SK-N-SH (cell line): ENCODE data around the gene RHOT1. TPM values are rescaled to one million over a fixed set of nuclear protein-coding genes. Genes with fewer than 3 reads are reported as not detected.

Experiments used
- CTCF ChIA-PET: fragments of 300-600, 350-600 bp; formaldehyde crosslinking; extraction: SDS; loops from one replicate; lab custom pipeline; 2021; lab: Yijun Ruan, JAX
- POLR2A ChIA-PET: fragments of 350-600 bp; sonication (Branson Sonifier 250); formaldehyde crosslinking; extraction: SDS; loops from one replicate; lab custom pipeline; 2020; ENCODE audit warnings: antibody characterized with exemption, inconsistent platforms; lab: Yijun Ruan, JAX
- DNase-seq: peaks from one replicate; pipeline ENCODE4 v3.0.0; 2012
- H2AFZ ChIP-seq: fragments of 200-600 bp; sonication (generic); 2 replicates; pipeline ENCODE4 v1.8.1; 2016; ENCODE audit warnings: antibody characterized with exemption, mild to moderate bottlenecking, low read depth
- H3F3A ChIP-seq: fragments of 200-600 bp; sonication (generic); replicated peaks from 2 replicates; pipeline ENCODE3; 2016; ENCODE audit warnings: antibody characterized with exemption, mild to moderate bottlenecking; ENCODE audit not compliant: insufficient read depth
- H3K27ac ChIP-seq, 2 experiments: fragments of 200-500 bp in 1 of 2; fragments of 200-600 bp in 1 of 2; sonication (Bioruptor generic) in 1 of 2; sonication (generic), shearing (Covaris generic) in 1 of 2; 2 replicates each; pipeline versions ENCODE4 v1.5.1 to v1.6.1; 2014 to 2016; ENCODE audit warnings: low read depth in 2 of 2, inconsistent platforms in 1 of 2, low read length in 1 of 2, mild to moderate bottlenecking in 1 of 2, mixed read lengths in 1 of 2
- H3K27me3 ChIP-seq: fragments of 200-600 bp; sonication (generic), shearing (Covaris generic); 2 replicates; pipeline ENCODE4 v1.6.1; 2016; ENCODE audit warnings: mixed run types; ENCODE audit not compliant: insufficient read depth
- H3K36me3 ChIP-seq, 2 experiments: fragments of 200-500 bp in 1 of 2; fragments of 200-600 bp in 1 of 2; sonication (Bioruptor generic) in 1 of 2; sonication (generic) in 1 of 2; replicated peaks in 1 of 2; 2 replicates each; pipeline versions ENCODE3 to v1.5.1; 2014 to 2016; ENCODE audit warnings: low read length in 1 of 2, mild to moderate bottlenecking in 1 of 2; ENCODE audit not compliant: insufficient read depth in 2 of 2, control insufficient read depth in 1 of 2
- H3K4me1 ChIP-seq, 2 experiments: fragments of 200-500 bp in 1 of 2; fragments of 200-600 bp in 1 of 2; sonication (Bioruptor generic) in 1 of 2; sonication (generic), shearing (Covaris generic) in 1 of 2; 2 replicates each; pipeline versions ENCODE4 v1.5.1 to v1.6.1; 2014 to 2016; ENCODE audit warnings: low read depth in 1 of 2, low read length in 1 of 2, mixed run types in 1 of 2; ENCODE audit not compliant: insufficient read depth in 2 of 2, control insufficient read depth in 1 of 2
- H3K4me2 ChIP-seq: fragments of 200-600 bp; sonication (generic), shearing (Covaris generic); 2 replicates; pipeline ENCODE4 v1.6.1; 2017; ENCODE audit warnings: mixed run types
- H3K4me3 ChIP-seq, 2 experiments: fragments of 200-500 bp in 1 of 2; fragments of 200-600 bp in 1 of 2; sonication (Bioruptor generic) in 1 of 2; sonication (generic), shearing (Covaris generic) in 1 of 2; 2 replicates each; pipeline versions ENCODE4 v1.5.1 to v1.8.1; 2014 to 2016; ENCODE audit warnings: low read depth in 2 of 2, inconsistent platforms in 1 of 2, low read length in 1 of 2, mild to moderate bottlenecking in 1 of 2, mixed read lengths in 1 of 2, moderate library complexity in 1 of 2
- H3K79me2 ChIP-seq: fragments of 200-600 bp; sonication (generic); 2 replicates; pipeline ENCODE4 v1.8.1; 2017; ENCODE audit warnings: mild to moderate bottlenecking; ENCODE audit not compliant: insufficient read depth
- H3K9ac ChIP-seq: fragments of 200-600 bp; sonication (generic); 2 replicates; pipeline ENCODE4 v1.6.1; 2017; ENCODE audit warnings: mixed run types
- H3K9me2 ChIP-seq: fragments of 200-600 bp; sonication (generic); 2 replicates; pipeline ENCODE4 v1.6.1; 2017; ENCODE audit warnings: mixed run types
- H3K9me3 ChIP-seq: fragments of 200-600 bp; sonication (generic); 2 replicates; pipeline ENCODE4 v1.6.1; 2017; ENCODE audit warnings: mixed run types, mild to moderate bottlenecking, moderate library complexity
- H4K20me1 ChIP-seq: fragments of 200-600 bp; sonication (generic); 2 replicates; pipeline ENCODE4 v1.6.1; 2017; ENCODE audit warnings: mild to moderate bottlenecking, mixed run types; ENCODE audit not compliant: insufficient read depth
- CHD2 ChIP-seq: fragments of 150-350 bp; IDR thresholded peaks from 2 replicates; pipeline ENCODE4 v1.6.1; 2018; ENCODE audit warnings: low read length; ENCODE audit not compliant: partially characterized antibody
- CTCF ChIP-seq: fragments of 200-600 bp; sonication (generic); IDR thresholded peaks from 2 replicates; pipeline ENCODE4 v1.6.1; 2017; ENCODE audit warnings: antibody characterized with exemption, mild to moderate bottlenecking, moderate library complexity
- EP300 ChIP-seq, 2 experiments: IDR thresholded peaks; 2 replicates each; pipeline versions ENCODE4 v1.4.0 to v1.6.1; 2012; ENCODE audit warnings: borderline replicate concordance in 1 of 2, low read depth in 1 of 2, low read length in 1 of 2
- EZH2phosphoT487 ChIP-seq: fragments of 200-600 bp; sonication (generic); IDR thresholded peaks from 2 replicates; pipeline ENCODE4 v1.6.1; 2017; ENCODE audit warnings: low read depth, mixed run types, mild to moderate bottlenecking, antibody characterized with exemption, moderate library complexity, borderline replicate concordance
- FOXM1 ChIP-seq: IDR thresholded peaks from 2 replicates; pipeline ENCODE4 v1.4.0; 2012; ENCODE audit warnings: low read depth, mild to moderate bottlenecking
- GABPA ChIP-seq: IDR thresholded peaks from 2 replicates; pipeline ENCODE4 v1.4.0; 2012; ENCODE audit warnings: low read depth, mild to moderate bottlenecking
- GATA2 ChIP-seq: sonication (generic); formaldehyde crosslinking; IDR thresholded peaks from 2 replicates; pipeline ENCODE4 v1.5.0; 2020; ENCODE audit warnings: mild to moderate bottlenecking, missing genetic modification reagents
- IRF3 ChIP-seq: fragments of 150-350 bp; IDR thresholded peaks from 2 replicates; pipeline ENCODE4 v1.6.1; 2016; ENCODE audit warnings: mild to moderate bottlenecking, low read depth, low read length
- MAX ChIP-seq: IDR thresholded peaks from 2 replicates; pipeline ENCODE4 v1.4.0; 2012; ENCODE audit warnings: low read depth
- NFIC ChIP-seq: IDR thresholded peaks from 2 replicates; pipeline ENCODE4 v1.4.0; 2012; ENCODE audit warnings: borderline replicate concordance
- PBX3 ChIP-seq: IDR thresholded peaks from 2 replicates; pipeline ENCODE4; 2012
- RCOR1 ChIP-seq: fragments of 150-350 bp; IDR thresholded peaks from 2 replicates; pipeline ENCODE4 v1.6.1; 2017; ENCODE audit warnings: antibody characterized with exemption, low read length
- RXRA ChIP-seq: IDR thresholded peaks from 2 replicates; pipeline ENCODE4 v1.4.0; 2012; ENCODE audit warnings: low read depth, mild to moderate bottlenecking, borderline replicate concordance
- SMC3 ChIP-seq: IDR thresholded peaks from 2 replicates; pipeline ENCODE4 v1.6.1; 2012; ENCODE audit warnings: low read depth, low read length, improper control_type of control experiment
- USF2 ChIP-seq: fragments of 150-350 bp; IDR thresholded peaks from 2 replicates; pipeline ENCODE4 v1.6.1; 2017; ENCODE audit warnings: antibody characterized with exemption, low read length, low read depth, borderline replicate concordance
- YY1 ChIP-seq: IDR thresholded peaks from 2 replicates; pipeline ENCODE4 v1.4.0; 2012; ENCODE audit warnings: low read depth, mild to moderate bottlenecking
- WGBS: methylation state at CpG from one replicate; pipeline ENCODE4 v1.1.6; 2017; ENCODE audit warnings: low lambda C conversion rate; 5-methylcytosine and 5-hydroxymethylcytosine counted together
- polyA plus RNA-seq, 3 experiments: library from polyadenylated mRNA; depleted of rRNA; stranded (reverse); fragments of >200 nt; gene quantifications; 2 replicates each; pipeline ENCODE4 v1.2.3, GENCODE V29; 2012

RHOT1 gene
- polyA plus RNA-seq, 1 of the 3 experiments (the other 2 are of a cell fraction) = 25.0 TPM

GRCh38 chr17:32271844-32272243 lies 129.5 kb downstream of the RHOT1 start:
- ChIA-PET CTCF (interaction anchor here (1.2 kb wide), 1 partner anchor 48 kb away, joined by 5 read pairs; no protein-coding TSS in a partner anchor), POLR2A (no interaction called here)
- peaks cover 11% of the 10 kb centered on the region in 2 experiments; a peak in 2 of 4 replicates for H3K4me1 ChIP-seq
- no peaks in the 10 kb centered on the region for H3K9me2 ChIP-seq
- 89% methylated on average over 8 of the region's 8 CpGs for WGBS
- no peak for DNase-seq
- H3K27ac ChIP-seq = no peak overlapping the region
- H3K9me3 ChIP-seq = no peaks in the 10 kb centered on the region
- H3K4me3 ChIP-seq = no peak overlapping the region
- peaks cover 3% of the 10 kb centered on the region; the same call in 1 of the 2 replicates for H3K27me3 ChIP-seq
- H2AFZ ChIP-seq = no peak overlapping the region
- no peaks in the 10 kb centered on the region for H4K20me1 ChIP-seq
- H3K36me3 ChIP-seq = no peaks in the 10 kb centered on the region
- H3F3A ChIP-seq = peaks cover 4% of the 10 kb centered on the region
- no peak overlapping the region for H3K9ac ChIP-seq
- TF ChIP-seq MAX = no peak
- no peak for TF ChIP-seq IRF3
- TF ChIP-seq GABPA = no peak
- TF ChIP-seq CHD2 = no peak
- no peak for TF ChIP-seq SMC3
- no peak for TF ChIP-seq FOXM1
- no peak overlapping the region for H3K4me2 ChIP-seq
- H3K79me2 ChIP-seq = no peaks in the 10 kb centered on the region

- Histone ChIP-seq H3K36me3 (no peaks in the 10 kb centered on the region), H3K27me3 (no peaks in the 10 kb centered on the region), H3K79me2 (no peaks in the 10 kb centered on the region), H4K20me1 (no peaks in the 10 kb centered on the region), H3K9me3 (no peaks in the 10 kb centered on the region), H3K9ac (no peak overlapping the region), H3K4me3 (no peak overlapping the region), H2AFZ (no peak overlapping the region), H3K4me2 (no peak overlapping the region), H3K27ac (no peak overlapping the region), H3F3A (no peaks in the 10 kb centered on the region), H3K9me2 (no peaks in the 10 kb centered on the region), H3K4me1 (peaks cover 9 to 11% of the 10 kb centered on the region in 2 experiments; a peak in 2 of 4 replicates)
- ChIA-PET CTCF (no interaction called here), POLR2A (no interaction called here)
- DNase-seq = no peak
- TF ChIP-seq NFIC (no peak), RCOR1 (no peak), PBX3 (no peak), FOXM1 (no peak), CHD2 (no peak), RXRA (no peak), GATA2 (no peak), EP300 (IDR thresholded peaks at IDR 0.05; ENCODE audit: borderline replicate concordance in 1 of 2, low read depth in 1 of 2, low read length in 1 of 2) (no peak), CTCF (no peak), GABPA (no peak), YY1 (no peak), EZH2phosphoT487 (no peak), USF2 (no peak)
- 86% methylated on average over 4 of the region's 5 CpGs for WGBS
These were observed 131.8 kb downstream of the RHOT1 start for GRCh38 chr17:32274101-32274500.
